GM12892 (cell line): ENCODE results near the gene CRK.
"Not testable (repeated sequence)": the region's sequence is repeated elsewhere in the genome, so short reads cannot be mapped to it uniquely, and the experiment has no call there.

Experiments used
- DNase-seq: peaks from one replicate; pipeline ENCODE4 v3.0.0; 2011; ENCODE audit not compliant: insufficient read length
- FAIRE-seq: peaks from 2 replicates; lab custom pipeline; 2011; peaks lifted over from hg19 to GRCh38; lab: Jason Lieb, UNC
- POLR2A ChIP-seq: IDR thresholded peaks from 2 replicates; pipeline ENCODE4 v1.6.1; 2011; ENCODE audit warnings: low read depth, low read length, control low read depth
- POLR2AphosphoS5 ChIP-seq: IDR thresholded peaks from 2 replicates; pipeline ENCODE4 v1.6.1; 2011; ENCODE audit warnings: low read depth, low read length, control low read depth
- TAF1 ChIP-seq: IDR thresholded peaks from 2 replicates; pipeline ENCODE4 v1.6.1; 2011; ENCODE audit warnings: low read depth, mild to moderate bottlenecking, control low read depth, low read length, borderline replicate concordance

CRK gene

GRCh38 chr17:1386265-1386664, 69.8 kb downstream of the CRK start:
- FAIRE-seq (no peak), DNase-seq (no peak)
- TF ChIP-seq TAF1 (no peak), POLR2A (no peak), POLR2AphosphoS5 (no peak)

- DNase-seq (no peak), FAIRE-seq (no peak)
- TF ChIP-seq POLR2A (no peak), TAF1 (no peak), POLR2AphosphoS5 (no peak)
These were observed 70.2 kb downstream of the CRK start for GRCh38 chr17:1385861-1386260.

GRCh38 chr17:1384905-1385435, 71.1 kb downstream of the CRK start:
- TF ChIP-seq POLR2AphosphoS5, result no peak
- TF ChIP-seq POLR2A, result no peak
- no peak for TF ChIP-seq TAF1
- DNase-seq (no peak), FAIRE-seq (no peak)

GRCh38 chr17:1379930-1380313, 76.1 kb downstream of the CRK start:
- TF ChIP-seq TAF1, result no peak
- no peak for TF ChIP-seq POLR2AphosphoS5
- no peak for TF ChIP-seq POLR2A
- DNase-seq (no peak), FAIRE-seq (no peak)

GRCh38 chr17:1379208-1379929, 76.7 kb downstream of the CRK start:
- no peak for FAIRE-seq
- DNase-seq, result no peak
- no peak for TF ChIP-seq TAF1
- no peak for TF ChIP-seq POLR2A
- TF ChIP-seq POLR2AphosphoS5, result no peak

- DNase-seq, FAIRE-seq: not testable (repeated sequence)
These were observed 77.6 kb downstream of the CRK start for GRCh38 chr17:1378476-1378860.

GRCh38 chr17:1377334-1377733, 78.7 kb downstream of the CRK start:
- TF ChIP-seq POLR2A (no peak), POLR2AphosphoS5 (no peak), TAF1 (no peak)
- FAIRE-seq (no peak), DNase-seq (no peak)

- no peak for DNase-seq
- no peak for TF ChIP-seq POLR2AphosphoS5
- TF ChIP-seq TAF1, result no peak
- peak; percentile 3; the same call in 1 of the 2 replicates for TF ChIP-seq POLR2A
- FAIRE-seq, result peak; percentile 60
These were observed 80.0 kb downstream of the CRK start for GRCh38 chr17:1376061-1376460.

GRCh38 chr17:1375615-1376014, 80.4 kb downstream of the CRK start:
- TF ChIP-seq POLR2AphosphoS5 (no peak), TAF1 (no peak), POLR2A (peak; percentile 10; the same call in 1 of the 2 replicates)
- FAIRE-seq, result no peak
- DNase-seq, result no peak

- TF ChIP-seq TAF1, result no peak
- TF ChIP-seq POLR2A, result no peak
- no peak for TF ChIP-seq POLR2AphosphoS5
- DNase-seq (no peak), FAIRE-seq (no peak)
These were observed 81.4 kb downstream of the CRK start for GRCh38 chr17:1374431-1375177.

- no peak for DNase-seq
- TF ChIP-seq POLR2AphosphoS5, result no peak
- no peak for TF ChIP-seq POLR2A
- no peak for TF ChIP-seq TAF1
- no peak for FAIRE-seq
These were observed 82.3 kb downstream of the CRK start for GRCh38 chr17:1373707-1374237.

GRCh38 chr17:1372618-1373017, 83.4 kb downstream of the CRK start:
- FAIRE-seq, result no peak
- TF ChIP-seq TAF1 (no peak), POLR2A (no peak), POLR2AphosphoS5 (no peak)
- DNase-seq, result no peak
